Endometrium (tissue), 2 donors: ENCODE data around the gene ACTR6.
"Not testable (repeated sequence)": the region's sequence is repeated elsewhere in the genome, so short reads cannot be mapped to it uniquely, and the experiment has no call there.

Experiments
- FAIRE-seq: peaks from 2 replicates; lab custom pipeline; 2012; peaks lifted over from hg19 to GRCh38; lab: Jason Lieb, UNC
- donor health status: control.
- donor health status: control.

Gene ACTR6

DNA sequence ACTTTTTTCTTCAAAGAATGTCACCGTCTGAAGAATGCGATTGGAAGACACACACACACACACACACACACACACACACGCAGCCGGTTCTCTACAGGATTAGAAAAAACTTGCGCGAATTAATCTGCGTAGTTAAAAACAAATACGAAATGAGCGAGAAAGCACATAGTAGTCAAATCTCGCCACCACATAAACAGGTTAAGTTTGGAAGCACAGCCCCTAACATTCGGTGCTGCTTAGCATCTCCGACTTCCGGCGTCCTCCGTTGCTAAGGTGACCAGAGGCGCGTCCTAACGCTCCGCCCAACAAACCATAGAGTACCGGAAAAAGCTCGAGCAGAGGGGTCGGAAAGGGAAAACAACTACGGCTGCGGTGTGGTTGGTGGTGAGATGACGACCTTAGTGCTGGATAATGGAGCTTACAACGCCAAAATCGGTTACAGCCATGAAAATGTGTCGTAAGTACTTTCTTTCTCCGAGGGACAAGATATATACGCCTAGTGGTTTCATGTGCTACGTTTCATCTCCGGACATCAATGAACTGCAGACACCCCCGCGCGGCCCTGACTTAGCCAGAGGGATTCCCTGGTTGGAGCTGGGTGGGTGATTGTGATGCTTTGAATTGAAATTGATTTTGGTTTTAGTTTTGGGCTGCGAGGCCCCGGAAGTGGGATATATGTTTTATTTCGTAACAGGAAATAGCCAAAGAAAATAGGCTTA lies at the start of gene ACTR6:
TSS of gene ACTR6 (plus strand) at position 353 of the 719 bp plus-strand sequence. CDS start at position 390, 37 bp downstream.
- peak; percentile 58 for FAIRE-seq

DNA sequence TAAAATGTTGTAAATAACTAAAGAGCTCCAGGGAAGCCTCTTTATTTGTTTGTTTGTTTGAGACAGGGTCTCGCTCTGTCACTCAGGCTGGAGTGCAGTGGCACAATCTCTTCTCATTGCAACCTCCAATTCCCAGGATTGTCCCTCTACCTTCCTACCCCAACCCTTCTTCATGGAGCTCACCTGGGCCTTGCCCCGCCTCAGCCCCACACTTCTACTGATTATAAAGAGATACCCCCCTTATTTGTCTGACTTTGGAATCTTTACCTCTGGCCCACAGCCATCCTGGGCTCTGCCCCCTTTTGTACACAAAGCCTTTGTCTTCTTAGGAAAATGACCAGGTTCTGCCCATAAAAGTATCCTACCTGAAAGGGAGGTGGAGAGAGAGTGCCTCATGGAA lies 48.8 kb upstream of the ACTR6 start:
- no peak for FAIRE-seq

DNA sequence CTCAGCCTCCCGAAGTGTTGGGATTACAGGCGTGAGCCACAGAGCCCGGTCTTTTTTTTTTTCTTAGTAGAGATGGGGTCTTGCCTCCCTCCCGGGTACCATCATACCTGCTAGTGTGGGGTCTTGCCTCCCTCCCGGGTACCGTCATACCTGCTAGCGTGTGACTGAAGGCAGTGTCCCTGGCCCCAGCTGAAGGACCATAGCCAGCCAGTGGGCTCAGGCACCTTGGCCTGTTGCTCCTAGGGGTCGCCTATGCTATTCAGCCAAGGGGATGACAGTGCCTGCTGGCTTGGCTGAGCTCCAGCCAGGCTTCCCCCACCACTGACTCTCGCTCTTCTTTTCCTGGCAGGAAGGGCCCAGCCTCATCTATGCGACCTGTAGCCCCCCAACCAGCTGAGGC lies 47.5 kb upstream of the ACTR6 start:
- FAIRE-seq: no peak

GRCh38 chr12:100154474-100155247 lies 46.0 kb upstream of the ACTR6 start:
- no peak for FAIRE-seq

GRCh38 chr12:100156731-100157426 lies 43.7 kb upstream of the ACTR6 start:
- no peak for FAIRE-seq

DNA sequence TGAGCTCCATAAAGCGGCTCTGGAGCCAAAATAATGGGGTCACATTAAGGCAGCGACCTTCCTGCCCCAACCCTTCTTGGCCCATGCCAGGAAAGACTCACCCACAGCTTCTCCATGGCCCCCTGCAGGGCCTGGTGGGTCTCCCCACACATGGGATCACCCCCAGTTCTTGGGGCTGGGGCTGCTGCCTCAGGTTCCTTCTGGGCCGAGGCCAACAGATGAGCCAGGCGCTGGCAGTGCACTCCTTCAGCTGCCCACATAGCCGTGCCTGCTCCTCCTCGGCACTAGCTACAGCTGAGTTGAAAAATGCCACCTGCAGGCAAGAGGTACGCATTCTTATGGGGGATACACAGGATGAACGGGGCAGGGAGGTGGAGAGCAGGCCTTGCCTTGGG lies 43.2 kb upstream of the ACTR6 start:
- no peak for FAIRE-seq

- no peak for FAIRE-seq
These were observed 42.1 kb upstream of the ACTR6 start for GRCh38 chr12:100158535-100158934.

DNA sequence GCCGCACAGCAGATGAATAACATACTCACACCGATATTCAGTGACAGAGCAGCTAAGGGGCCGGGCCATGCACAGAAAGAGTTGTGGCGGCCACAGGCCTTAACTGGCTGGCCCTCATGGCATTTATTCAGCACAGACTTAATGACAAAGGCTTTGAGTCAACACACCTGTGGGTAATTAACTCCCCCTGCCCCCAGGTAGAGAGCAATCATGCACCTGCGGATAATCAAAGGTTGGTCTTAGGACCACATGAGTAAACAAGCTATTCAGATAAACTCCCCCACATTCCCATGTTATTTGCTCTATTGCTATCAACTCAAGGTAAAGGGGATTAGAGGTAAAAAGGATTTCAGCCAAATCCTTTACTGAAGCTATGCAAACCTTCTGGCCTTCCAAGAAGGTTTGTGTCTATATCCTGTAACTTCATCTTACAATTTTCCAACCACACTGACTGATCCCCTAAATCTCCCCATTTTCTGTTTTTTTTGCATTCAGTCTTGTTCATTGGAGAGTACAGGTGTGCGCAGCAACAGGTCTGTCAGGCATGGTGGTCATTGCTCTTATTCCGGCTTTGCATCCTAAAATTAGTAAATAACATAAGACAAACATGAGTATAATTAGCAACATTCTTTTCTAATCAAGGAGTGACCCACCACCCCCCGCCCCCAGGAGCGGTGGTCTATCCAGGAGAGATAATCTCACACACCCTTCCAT lies 41.1 kb upstream of the ACTR6 start:
- FAIRE-seq: no peak

DNA sequence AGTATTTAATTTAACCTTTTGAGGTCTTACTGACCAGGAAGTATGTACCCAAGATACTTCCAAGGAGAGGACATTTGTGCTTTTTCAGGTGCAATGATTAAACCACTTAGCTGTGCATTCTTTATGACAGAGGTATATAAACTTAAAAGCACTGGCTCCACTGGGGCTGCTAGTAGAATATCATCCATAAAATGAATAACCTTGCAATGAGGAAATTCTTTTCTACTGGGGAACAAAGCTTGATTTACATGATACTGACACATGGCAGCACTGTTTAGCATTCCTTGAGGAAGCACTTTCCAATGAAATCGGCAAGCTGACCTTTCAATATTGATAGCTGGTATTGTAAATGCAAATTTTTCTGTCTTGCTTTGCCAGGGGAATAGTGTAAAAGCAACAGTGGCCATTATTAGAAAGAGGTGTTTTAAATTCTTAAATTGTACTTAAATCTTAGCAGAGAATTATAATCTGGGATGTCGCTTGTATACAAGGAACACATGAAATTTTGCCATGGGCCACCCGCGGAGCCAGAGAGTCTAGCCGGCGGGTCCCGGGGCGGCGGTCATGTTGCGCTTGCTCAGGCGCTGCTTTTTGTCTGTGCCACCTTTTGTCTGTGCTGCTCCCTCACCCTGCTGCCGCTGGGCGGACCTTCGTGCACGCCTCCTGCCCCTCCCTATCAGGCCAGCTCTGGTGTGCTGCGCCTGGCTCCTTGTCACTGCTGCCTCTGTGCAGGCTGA lies 37.0 kb upstream of the ACTR6 start:
- no peak for FAIRE-seq

- FAIRE-seq: no peak
These were observed 36.4 kb upstream of the ACTR6 start for GRCh38 chr12:100164153-100164704.

DNA sequence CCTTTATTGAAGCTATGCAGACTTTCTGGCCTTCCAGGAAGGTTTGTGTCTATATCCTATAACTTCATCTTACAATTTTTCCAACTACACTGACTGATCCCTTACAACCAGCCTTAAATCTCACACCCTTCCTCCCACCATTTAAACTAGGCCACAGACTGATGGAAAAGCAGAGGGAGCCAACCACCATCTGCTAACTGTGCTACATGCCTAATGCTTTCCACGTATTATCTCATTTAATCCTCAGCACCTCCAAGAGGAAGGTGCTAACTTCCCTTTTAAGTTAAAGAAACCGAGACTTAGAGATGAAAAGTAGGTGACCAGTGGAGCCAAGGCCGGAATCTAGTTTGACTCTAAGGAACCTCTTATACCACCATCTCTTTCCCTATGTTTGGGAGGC lies 35.3 kb upstream of the ACTR6 start:
- FAIRE-seq: no peak

- FAIRE-seq: no peak
These were observed 34.4 kb upstream of the ACTR6 start for GRCh38 chr12:100166232-100166631.

DNA sequence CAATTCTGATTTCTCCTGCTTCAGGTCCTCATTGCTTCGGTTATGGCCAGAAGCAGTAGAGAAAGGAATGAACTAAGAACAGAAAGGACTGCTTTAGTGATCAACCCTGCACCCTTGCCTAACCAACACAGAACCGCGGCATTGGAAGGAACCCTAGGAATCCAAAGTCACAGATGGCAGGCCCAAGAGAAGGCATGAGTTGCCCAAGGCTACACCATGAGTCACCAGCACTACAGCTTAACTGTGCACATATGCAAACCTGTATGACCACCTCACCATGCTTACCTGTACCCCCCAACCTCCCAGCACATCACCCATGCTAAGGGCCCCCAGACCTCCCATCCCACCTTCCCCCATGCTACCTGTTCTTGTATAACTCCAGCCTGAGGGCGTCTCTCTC lies 32.1 kb upstream of the ACTR6 start:
- no peak for FAIRE-seq

DNA sequence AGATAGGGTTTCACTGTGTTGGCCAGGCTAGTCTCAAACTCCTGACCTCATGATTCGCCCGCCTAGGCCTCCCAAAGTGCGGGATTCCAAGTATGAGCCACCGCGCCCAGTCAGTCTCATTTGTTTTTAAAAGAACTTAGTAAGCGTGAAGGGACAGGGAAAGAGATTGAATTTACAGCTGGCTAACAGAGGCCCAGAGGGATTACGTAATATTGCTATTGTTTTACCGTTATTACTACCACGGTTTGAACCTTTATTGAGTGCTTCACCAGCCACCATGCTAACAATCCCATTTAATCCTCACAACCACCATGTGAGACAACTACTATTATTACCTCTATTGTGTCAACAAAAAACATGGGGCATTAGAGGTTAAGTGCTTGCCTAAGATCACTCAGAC lies 31.3 kb upstream of the ACTR6 start:
- FAIRE-seq: no peak

- FAIRE-seq: no peak
These were observed 30.2 kb upstream of the ACTR6 start for GRCh38 chr12:100170313-100170858.

DNA sequence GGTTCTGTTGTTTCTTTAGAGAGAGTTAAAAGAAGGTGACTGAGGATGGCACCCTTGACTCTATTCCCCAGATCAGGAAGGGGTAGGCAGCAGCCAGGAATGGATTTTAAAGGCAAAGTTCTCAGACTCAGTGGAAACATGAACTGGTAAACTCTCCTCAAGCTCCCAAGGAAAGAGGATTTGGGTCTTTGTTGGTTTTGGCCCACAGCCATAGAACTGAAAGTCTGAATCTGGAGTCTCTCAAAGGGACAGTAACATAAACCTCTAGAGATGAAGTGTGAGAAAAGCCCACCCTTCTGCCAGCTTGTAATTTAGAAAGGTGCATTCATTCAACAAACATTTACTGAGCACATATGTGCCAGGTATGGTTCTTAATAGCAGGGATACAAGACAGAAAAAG lies 29.4 kb upstream of the ACTR6 start:
- FAIRE-seq: no peak

GRCh38 chr12:100173111-100173510 lies 27.5 kb upstream of the ACTR6 start:
- FAIRE-seq: no peak

DNA sequence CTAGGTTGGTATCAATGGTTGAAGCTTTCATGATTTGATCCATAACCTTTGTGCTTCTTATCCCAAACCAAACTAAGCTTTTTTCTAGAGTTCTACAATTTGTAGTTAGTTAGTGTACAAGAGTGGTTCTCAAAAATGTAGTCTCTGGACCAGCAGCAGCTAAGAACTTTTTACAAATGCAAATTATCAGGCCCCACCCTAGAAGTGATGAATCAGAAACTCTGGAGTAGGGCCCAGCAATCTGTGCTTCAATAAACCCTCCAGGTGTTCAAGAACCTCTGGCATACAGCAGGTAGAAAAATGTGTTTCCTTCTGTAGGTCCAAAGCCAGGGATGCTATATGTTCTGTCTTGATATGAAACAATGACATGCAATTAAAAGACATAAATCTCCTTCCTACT lies 26.1 kb upstream of the ACTR6 start:
- FAIRE-seq: no peak

DNA sequence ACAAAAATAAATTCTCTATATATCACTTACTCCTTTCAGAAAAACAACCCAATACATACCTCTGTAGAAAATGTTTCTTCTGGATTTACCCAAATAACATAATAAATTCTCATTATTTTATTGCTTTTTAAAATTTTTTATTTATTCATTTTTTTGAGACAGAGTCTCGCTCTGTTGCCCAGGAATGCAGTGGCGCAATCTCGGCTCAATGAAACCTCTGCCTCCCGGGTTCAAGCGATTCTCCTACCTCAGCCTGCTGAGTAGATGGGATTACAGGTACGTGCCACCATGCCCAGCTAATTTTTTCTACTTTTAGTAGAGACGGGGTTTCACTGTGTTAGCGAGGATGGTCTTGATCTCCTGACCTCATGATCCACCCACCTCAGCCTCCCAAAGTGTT lies 24.1 kb upstream of the ACTR6 start:
- not testable (repeated sequence) for FAIRE-seq

- no peak for FAIRE-seq
These were observed 21.4 kb upstream of the ACTR6 start for GRCh38 chr12:100179252-100179651.

DNA sequence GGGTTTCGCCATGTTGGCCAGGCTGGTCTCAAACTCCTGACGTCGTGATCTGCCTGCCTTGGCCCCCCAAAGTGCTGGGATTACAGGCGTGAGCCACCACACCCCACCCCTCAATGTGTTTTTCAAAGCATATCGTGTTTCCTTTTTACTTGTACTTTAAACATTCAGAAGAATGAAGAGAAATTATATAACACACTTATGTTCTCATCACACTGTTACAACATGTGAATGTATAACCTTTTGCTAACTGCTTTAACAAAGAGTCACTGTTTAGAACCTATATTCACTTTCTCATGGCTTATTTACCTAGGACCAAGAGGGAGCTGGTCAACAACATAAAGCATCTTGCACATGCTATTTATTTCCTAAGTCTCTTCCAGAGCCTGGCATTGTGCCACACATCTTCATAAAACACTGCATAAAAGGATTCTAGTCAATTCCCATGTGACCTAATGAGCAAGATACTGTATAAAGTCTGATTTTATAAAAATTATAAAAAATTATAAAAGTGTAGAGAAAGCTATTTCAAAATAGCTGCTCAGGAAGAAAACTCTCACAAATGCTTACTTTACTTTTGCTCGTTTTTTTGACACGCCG lies 16.0 kb upstream of the ACTR6 start:
- FAIRE-seq: no peak
